HG02840 (cell line): ENCODE results near the gene PCBP4.

Experiments
- ATAC-seq: cut with Tn5 transposase; IDR thresholded peaks from one replicate; pipeline ENCODE4 v1.9.1; 2021; ENCODE audit warnings: mild to moderate bottlenecking, moderate library complexity, moderate number of reproducible peaks; ENCODE audit not compliant: unreplicated experiment, low FRiP score

PCBP4 gene

GRCh38 chr3:51967384-51968169, at the start of gene PCBP4:
PCBP4 (minus strand) TSS chr3:51967454; CDS start chr3:51961240, 6,214 bp downstream.
- ATAC-seq, result no peak

DNA sequence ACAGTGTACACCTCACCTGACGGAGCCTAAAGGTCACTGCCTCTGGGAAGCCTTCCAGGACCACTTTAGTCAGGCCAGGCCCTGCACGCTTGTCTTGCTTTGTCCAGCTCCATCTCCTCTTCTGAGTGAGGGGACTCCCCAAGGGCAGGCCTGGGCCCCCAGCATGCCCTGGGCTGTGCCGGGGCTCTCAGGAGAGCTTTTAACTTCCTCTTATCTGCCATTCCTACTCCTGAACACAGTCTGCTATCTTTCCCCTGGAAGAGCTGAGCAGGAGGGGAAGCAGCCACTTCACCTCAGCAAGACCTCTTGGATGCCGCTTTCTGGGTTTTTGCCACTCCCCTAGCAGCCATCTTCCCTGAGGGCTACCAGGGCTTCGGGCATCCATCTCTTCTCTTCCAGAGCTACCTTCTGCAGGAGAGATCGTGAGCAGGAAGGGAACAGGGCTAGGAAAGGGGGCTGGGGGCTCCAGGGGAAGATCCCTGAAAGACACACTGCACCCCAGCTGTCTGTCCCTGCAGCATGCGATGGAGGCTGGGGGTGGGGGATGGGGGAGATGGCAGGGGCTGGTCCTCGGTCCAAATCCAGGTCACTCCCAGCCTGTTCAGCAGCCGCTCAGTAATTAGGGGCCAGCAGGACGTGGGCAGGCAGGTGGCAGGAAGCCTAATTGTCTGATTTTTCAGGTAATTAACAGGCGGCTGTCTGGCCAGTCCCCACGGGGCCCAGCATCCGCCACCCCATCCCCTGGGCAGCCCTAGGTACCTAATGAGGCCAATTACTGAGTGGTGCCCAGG, 48.4 kb upstream of the PCBP4 start:
- no peak for ATAC-seq

GRCh38 chr3:52014613-52015012, 47.4 kb upstream of the PCBP4 start:
- ATAC-seq, result no peak

GRCh38 chr3:52013802-52014598, 46.7 kb upstream of the PCBP4 start:
- ATAC-seq, result no peak

DNA sequence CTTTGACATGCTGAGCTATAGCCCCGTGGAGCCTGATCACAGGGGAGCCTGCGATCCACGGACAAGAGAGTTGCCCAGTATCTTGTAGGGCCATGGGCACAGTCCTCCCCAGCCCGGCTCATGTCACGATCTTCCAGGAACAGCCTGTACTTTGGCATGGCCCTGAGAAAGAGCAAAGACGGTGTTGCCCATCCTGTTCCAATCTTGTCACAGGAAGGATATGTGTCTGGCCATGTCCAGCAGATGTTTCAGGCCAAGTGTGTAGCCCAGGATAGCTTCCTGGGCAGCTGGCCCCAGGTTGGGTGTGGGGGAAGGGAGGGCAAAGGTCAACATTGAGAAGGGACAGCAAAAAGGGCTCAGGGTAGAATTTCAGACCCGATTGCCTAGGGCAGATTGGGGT, 45.4 kb upstream of the PCBP4 start:
- ATAC-seq, result no peak

GRCh38 chr3:52010431-52010830, 43.2 kb upstream of the PCBP4 start:
- ATAC-seq, result no peak

- no peak for ATAC-seq
Observed at GRCh38 chr3:52007291-52007690, 40.0 kb upstream of the PCBP4 start.

DNA sequence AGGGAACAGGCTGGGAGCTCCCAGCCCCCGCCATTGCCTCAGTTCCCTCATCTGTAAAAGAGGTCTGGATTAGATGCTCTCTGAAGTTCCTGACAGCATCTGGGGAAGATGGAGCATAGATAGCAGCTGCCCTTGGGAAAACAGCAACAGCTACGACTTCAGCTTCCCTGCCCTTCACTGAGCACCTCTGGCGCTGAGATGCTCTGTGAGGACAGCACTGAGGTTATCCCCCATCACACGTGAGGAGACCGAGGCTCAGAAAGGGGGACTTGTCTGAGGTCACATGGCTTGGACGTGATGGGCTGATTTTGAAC, 39.5 kb upstream of the PCBP4 start:
- ATAC-seq, result no peak

GRCh38 chr3:52006017-52006819, 39.0 kb upstream of the PCBP4 start:
- ATAC-seq, result no peak

GRCh38 chr3:52005571-52005986, 38.3 kb upstream of the PCBP4 start:
- ATAC-seq, result no peak

DNA sequence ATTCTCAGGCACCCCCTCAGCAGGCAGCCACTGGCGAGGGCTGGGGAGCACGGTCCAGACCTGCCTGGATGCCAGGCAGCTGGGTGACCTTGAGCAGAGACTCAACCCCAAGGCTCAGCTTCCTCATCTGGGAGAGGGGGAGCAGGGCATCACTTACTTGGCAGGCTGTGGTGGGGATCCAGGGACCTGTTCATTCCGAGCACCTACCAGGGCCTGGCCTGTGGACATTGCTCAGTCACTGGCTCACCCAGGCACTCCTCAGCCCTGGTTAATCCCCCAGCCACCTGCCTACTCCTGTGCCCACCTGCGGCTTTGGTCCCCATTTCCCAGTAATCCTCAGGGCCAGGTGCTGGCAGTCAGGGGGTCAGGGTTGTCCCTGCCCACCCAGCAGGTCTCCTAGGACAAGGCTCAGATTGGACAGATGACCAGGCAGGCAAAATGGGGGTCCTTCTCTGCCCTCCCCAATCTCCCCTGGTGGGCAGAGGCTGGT, 37.7 kb upstream of the PCBP4 start:
- no peak for ATAC-seq

DNA sequence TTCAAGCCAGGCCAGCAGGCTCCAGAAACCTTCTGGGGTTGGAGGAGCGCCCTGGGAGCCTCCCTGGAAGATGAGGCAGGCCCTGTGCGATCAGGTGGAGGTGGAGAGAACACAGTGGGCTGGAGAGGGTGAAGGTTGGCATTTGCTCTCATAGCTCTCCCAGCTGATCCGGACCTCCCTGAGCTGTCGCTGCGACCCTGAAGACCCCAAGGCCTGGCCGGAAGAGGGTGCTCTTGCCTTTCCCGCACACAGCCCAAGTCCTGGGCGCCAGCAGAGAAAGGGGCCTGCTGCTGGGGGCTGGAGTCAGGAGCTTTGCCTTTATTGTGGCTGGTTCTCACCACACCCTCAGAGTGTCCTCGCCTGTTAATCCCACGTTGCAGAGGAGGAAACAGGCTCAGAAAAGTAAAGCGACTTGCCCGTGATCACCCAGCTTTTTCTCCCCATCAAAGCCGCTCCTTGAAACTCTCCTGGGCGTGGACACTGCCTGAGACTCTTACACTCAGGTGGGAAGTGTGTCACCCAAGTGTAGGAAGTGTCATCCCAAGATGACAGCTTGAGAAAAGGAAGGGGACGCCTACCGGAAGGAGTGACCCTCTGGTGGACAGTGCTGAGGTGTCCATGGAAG, 37.0 kb upstream of the PCBP4 start:
- no peak for ATAC-seq

GRCh38 chr3:52002748-52003147, 35.5 kb upstream of the PCBP4 start:
- no peak for ATAC-seq

GRCh38 chr3:52001443-52001974, 34.3 kb upstream of the PCBP4 start:
- no peak for ATAC-seq

DNA sequence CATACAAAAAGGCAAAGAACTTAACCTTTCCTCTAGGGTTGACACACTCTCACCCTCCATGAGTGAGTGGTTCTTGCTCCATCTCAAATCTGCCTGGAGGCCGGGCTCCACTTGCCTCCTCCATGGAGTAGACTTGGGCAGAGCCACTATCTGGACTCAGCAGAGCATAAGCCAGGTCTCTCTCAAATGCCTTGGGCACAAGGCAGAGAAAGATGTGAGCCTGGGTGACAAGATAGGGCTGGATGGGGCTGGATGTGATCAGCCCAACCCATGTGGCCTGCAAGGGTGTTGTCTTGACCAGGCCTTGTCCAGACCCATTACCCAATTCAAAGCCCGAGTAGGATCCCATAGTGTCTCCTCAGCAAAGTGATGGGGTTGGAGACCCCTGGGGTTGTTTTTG, 32.6 kb upstream of the PCBP4 start:
- no peak for ATAC-seq

- no peak for ATAC-seq
Observed at GRCh38 chr3:51998774-51999173, 31.5 kb upstream of the PCBP4 start.

DNA sequence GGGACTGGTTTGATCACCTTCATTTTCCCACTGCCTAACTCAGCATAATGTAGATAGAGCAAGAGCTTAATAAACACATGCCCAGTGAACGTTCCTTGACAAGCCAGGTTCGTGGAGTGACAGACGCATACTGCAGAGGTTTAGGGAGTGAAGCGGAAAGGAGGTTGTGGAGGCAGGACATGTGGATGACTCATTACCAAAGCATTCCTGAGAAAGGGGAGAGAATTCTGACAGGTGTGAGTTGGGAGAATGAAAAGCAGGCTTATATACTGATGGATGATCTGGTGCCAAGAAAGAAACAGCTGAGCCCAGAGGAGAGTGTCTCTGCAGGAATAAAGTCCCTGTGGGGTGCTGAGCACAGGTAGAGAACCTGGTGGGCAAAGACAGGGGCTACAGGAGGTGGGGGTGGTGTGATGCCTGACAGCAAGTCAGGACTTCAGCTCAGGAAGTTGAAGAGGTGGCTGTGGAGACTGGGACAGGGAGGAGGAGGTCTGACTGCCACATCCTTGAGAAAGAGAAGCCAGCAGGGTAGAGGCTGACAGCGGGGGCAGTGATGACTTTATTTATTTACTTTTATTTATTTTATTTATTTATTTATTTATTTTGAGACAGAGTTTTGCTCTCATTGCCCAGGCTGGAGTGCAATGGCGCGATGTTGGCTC, 30.8 kb upstream of the PCBP4 start:
- ATAC-seq, result no peak

- ATAC-seq, result no peak
Observed at GRCh38 chr3:51997172-51997571, 29.9 kb upstream of the PCBP4 start.
